ENCODE data around the gene DNAI7.

DNA sequence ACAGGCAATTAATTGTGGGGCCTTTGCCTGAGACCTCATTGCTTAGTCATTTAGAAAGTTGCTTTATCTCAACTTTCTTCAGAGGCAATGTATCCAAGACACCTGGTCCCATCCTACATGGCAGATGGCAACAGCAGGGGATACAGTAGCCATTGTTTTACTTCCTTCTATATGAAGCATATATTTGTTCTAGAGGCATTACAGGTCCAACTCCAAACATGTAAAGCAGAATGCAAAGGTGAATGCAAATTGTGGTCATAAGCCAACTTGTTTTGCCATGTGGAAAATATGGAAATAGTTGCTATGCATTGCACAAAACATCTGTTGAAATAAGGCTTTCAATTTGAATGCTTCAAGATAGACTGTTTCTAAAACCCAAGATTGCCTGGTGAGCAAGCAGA lies 136.3 kb downstream of the DNAI7 start:
- TF ChIP-seq POLR2A (IDR thresholded peaks at IDR 0.05) (no peak), CTCF (IDR thresholded peaks at IDR 0.05) (no peak), EP300 (IDR thresholded peaks at IDR 0.05) (no peak)
